Measurements from ENCODE around the gene CCNF.

GRCh38 chr16:2485811-2486507 is 56.7 kb downstream of the CCNF start:
- TF ChIP-seq ZNF8 (CRISPR knock-in tag; IDR thresholded peaks at IDR 0.05), result no peak
- no peak for TF ChIP-seq ZNF70 (CRISPR knock-in tag; IDR thresholded peaks at IDR 0.05)

Data from SK-N-SH treated with all-trans-retinoic acid at 6 μM for 48 hours (cell line).